PFSK-1 (cell line): Measurements from ENCODE around the gene HABP2.

Experiments
- FOXP2 ChIP-seq: optimal IDR thresholded peaks from 2 replicates; pipeline ENCODE3; 2011; ENCODE audit warnings: borderline replicate concordance, control low read depth, inconsistent platforms; ENCODE audit not compliant: insufficient read depth; ENCODE audit errors: extremely low read length, extremely low read depth
- POLR2AphosphoS5 ChIP-seq: IDR thresholded peaks from 2 replicates; pipeline ENCODE4 v1.6.1; 2012; ENCODE audit warnings: low read depth, mild to moderate bottlenecking, control low read depth, low read length, moderate library complexity
- REST ChIP-seq, 2 experiments: IDR thresholded peaks; 2 replicates each; pipeline versions ENCODE4 v1.6.1 to v1.8.0; 2011 to 2012; ENCODE audit warnings: low read depth in 2 of 2, low read length in 2 of 2, control low read depth in 1 of 2, inconsistent platforms in 1 of 2, mild to moderate bottlenecking in 1 of 2, moderate library complexity in 1 of 2; ENCODE audit not compliant: insufficient read depth in 1 of 2
- TAF1 ChIP-seq: IDR thresholded peaks from 2 replicates; pipeline ENCODE4 v1.6.1; 2012; ENCODE audit warnings: low read length, control low read depth, borderline replicate concordance; ENCODE audit not compliant: insufficient read depth

GRCh38 chr10:113521475-113521795, 31.4 kb upstream of the HABP2 start:
- TF ChIP-seq REST (IDR thresholded peaks at IDR 0.05; ENCODE audit: insufficient read depth in 1 of 2, low read depth in 2 of 2, low read length in 2 of 2): no peak
- TF ChIP-seq POLR2AphosphoS5: no peak
- no peak for TF ChIP-seq TAF1
- no peak for TF ChIP-seq FOXP2
